Suprapubic skin (tissue), 4 donors: ENCODE data around the gene SF3A1. TPM values are rescaled to one million over a fixed set of nuclear protein-coding genes. Genes with fewer than 3 reads are reported as not detected.
A peak's percentile ranks its signal among the peaks of the same experiment; 100 is the strongest.

ENCODE experiments used
- DNase-seq, 2 donors: peaks; one replicate each; pipeline ENCODE4 v3.0.0-alpha.2; 2019; ENCODE audit warnings: low spot score in 2 of 2
- H3K27ac ChIP-seq: fragments of 200-600 bp; sonication (generic); one replicate; pipeline ENCODE4 v1.5.1; 2019
- H3K27me3 ChIP-seq: fragments of 200-600 bp; sonication (generic); one replicate; pipeline ENCODE4 v1.5.1; 2019
- H3K36me3 ChIP-seq: fragments of 200-600 bp; sonication (generic); one replicate; pipeline ENCODE4 v1.5.1; 2019
- H3K4me1 ChIP-seq: fragments of 200-600 bp; sonication (generic); one replicate; pipeline ENCODE4 v1.5.1; 2019
- H3K4me3 ChIP-seq: fragments of 200-600 bp; sonication (generic); one replicate; pipeline ENCODE4 v1.5.1; 2019; ENCODE audit warnings: mild to moderate bottlenecking
- H3K9me3 ChIP-seq: fragments of 200-600 bp; sonication (generic); one replicate; pipeline ENCODE4 v1.5.1; 2019
- CTCF ChIP-seq, 2 donors: fragments of 200-600 bp in 1 of 2; fragments of 450-650 bp in 1 of 2; sonication (generic) in 1 of 2; IDR thresholded peaks; one replicate each; pipeline ENCODE4 v1.5.1; 2016 to 2019; ENCODE audit warnings: antibody characterized with exemption in 2 of 2, mild to moderate bottlenecking in 1 of 2, moderate library complexity in 1 of 2
- EP300 ChIP-seq: sonication (generic); formaldehyde crosslinking; IDR thresholded peaks from one replicate; pipeline ENCODE4 v1.6.1; 2017; ENCODE audit warnings: antibody characterized with exemption
- POLR2A ChIP-seq, 2 donors: fragments of 450-650 bp; IDR thresholded peaks; one replicate each; pipeline ENCODE4 v1.6.1; 2017; ENCODE audit warnings: antibody characterized with exemption in 2 of 2, mild to moderate bottlenecking in 2 of 2, moderate library complexity in 2 of 2
- POLR2AphosphoS5 ChIP-seq, 3 donors: sonication (generic); formaldehyde crosslinking; IDR thresholded peaks; one replicate each; pipeline ENCODE4 v1.6.1; 2017; ENCODE audit warnings: antibody characterized with exemption in 3 of 3
- WGBS: methylation state at CpG from one replicate; pipeline ENCODE4 v1.1.5; 2018; 5-methylcytosine and 5-hydroxymethylcytosine counted together
- total RNA-seq, 4 donors: library from RNA; depleted of rRNA; stranded (reverse); fragments of >200 nt; gene quantifications; one replicate each; pipeline ENCODE4 v1.1.0, GENCODE V29; 2016

Gene SF3A1
- total RNA-seq, 4 donors from 2014 or later, result 112 to 208 (median 152) TPM

- Histone ChIP-seq H3K27ac (no peak overlapping the region), H3K27me3 (no peaks in the 10 kb centered on the region), H3K9me3 (no peaks in the 10 kb centered on the region), H3K4me3 (peak overlapping the region; percentile 97), H3K36me3 (peaks cover 4% of the 10 kb centered on the region), H3K4me1 (peaks cover 33% of the 10 kb centered on the region)
- DNase-seq, result no peak
- TF ChIP-seq POLR2AphosphoS5 (IDR thresholded peaks at IDR 0.05) (no peak), CTCF (IDR thresholded peaks at IDR 0.05) (no peak), EP300 (no peak)
- 67% methylated on average over 22 of the region's 22 CpGs for WGBS
Measured at GRCh38 chr22:30357650-30358215, 1.0 kb upstream of the SF3A1 start.

GRCh38 chr22:30357236-30357570 is 509 bp upstream of the SF3A1 start:
- WGBS, result 3% methylated on average over 9 of the region's 9 CpGs
- H3K27me3 ChIP-seq, result no peaks in the 10 kb centered on the region
- DNase-seq, result no peak
- no peak for TF ChIP-seq CTCF (IDR thresholded peaks at IDR 0.05)
- no peak for TF ChIP-seq POLR2AphosphoS5 (IDR thresholded peaks at IDR 0.05)
- peaks cover 33% of the 10 kb centered on the region for H3K4me1 ChIP-seq
- no peaks in the 10 kb centered on the region for H3K9me3 ChIP-seq
- peak overlapping the region; percentile 99 for H3K27ac ChIP-seq
- H3K4me3 ChIP-seq, result peak overlapping the region; percentile 97
- peaks cover 9% of the 10 kb centered on the region for H3K36me3 ChIP-seq

GRCh38 chr22:30354644-30355043 is 2.0 kb downstream of the SF3A1 start:
- WGBS, result 65% methylated on average over 5 of the region's 5 CpGs
- no peak for DNase-seq
- peaks cover 33% of the 10 kb centered on the region for H3K4me1 ChIP-seq
- TF ChIP-seq EP300, result no peak
- no peak for TF ChIP-seq POLR2A (IDR thresholded peaks at IDR 0.05)
- TF ChIP-seq POLR2AphosphoS5 (IDR thresholded peaks at IDR 0.05), result no peak
- no peak for TF ChIP-seq CTCF (IDR thresholded peaks at IDR 0.05)
- no peaks in the 10 kb centered on the region for H3K27me3 ChIP-seq
- H3K36me3 ChIP-seq, result peaks cover 28% of the 10 kb centered on the region
- no peak overlapping the region for H3K27ac ChIP-seq
- peak overlapping the region; percentile 97 for H3K4me3 ChIP-seq
- no peaks in the 10 kb centered on the region for H3K9me3 ChIP-seq

GRCh38 chr22:30351226-30351625 is 5.5 kb downstream of the SF3A1 start:
- TF ChIP-seq CTCF (IDR thresholded peaks at IDR 0.05), result no peak
- no peak for TF ChIP-seq POLR2AphosphoS5 (IDR thresholded peaks at IDR 0.05)
- TF ChIP-seq EP300, result no peak
- TF ChIP-seq POLR2A (IDR thresholded peaks at IDR 0.05), result no peak
- Histone ChIP-seq H3K4me1 (peaks cover 35% of the 10 kb centered on the region), H3K9me3 (no peaks in the 10 kb centered on the region), H3K27me3 (no peaks in the 10 kb centered on the region), H3K36me3 (peaks cover 55% of the 10 kb centered on the region), H3K27ac (no peak overlapping the region), H3K4me3 (no peak overlapping the region)
- 81% methylated on average over 3 of the region's 3 CpGs for WGBS
- no peak for DNase-seq

- DNase-seq, result no peak
- Histone ChIP-seq H3K4me3 (no peak overlapping the region), H3K4me1 (peaks cover 10% of the 10 kb centered on the region), H3K36me3 (peaks cover 79% of the 10 kb centered on the region), H3K9me3 (no peaks in the 10 kb centered on the region), H3K27ac (peak overlapping the region; percentile 23), H3K27me3 (no peaks in the 10 kb centered on the region)
- WGBS, result 61% methylated on average over 4 of the region's 4 CpGs
- no peak for TF ChIP-seq EP300
- no peak for TF ChIP-seq POLR2AphosphoS5 (IDR thresholded peaks at IDR 0.05)
- no peak for TF ChIP-seq POLR2A (IDR thresholded peaks at IDR 0.05)
- no peak for TF ChIP-seq CTCF (IDR thresholded peaks at IDR 0.05)
Measured at GRCh38 chr22:30348809-30349208, 7.9 kb downstream of the SF3A1 start.
